ENCODE measurements around the gene SPATA32. TPM values are rescaled to one million over a fixed set of nuclear protein-coding genes. Genes with fewer than 3 reads are reported as not detected.

SPATA32 gene, protein sequence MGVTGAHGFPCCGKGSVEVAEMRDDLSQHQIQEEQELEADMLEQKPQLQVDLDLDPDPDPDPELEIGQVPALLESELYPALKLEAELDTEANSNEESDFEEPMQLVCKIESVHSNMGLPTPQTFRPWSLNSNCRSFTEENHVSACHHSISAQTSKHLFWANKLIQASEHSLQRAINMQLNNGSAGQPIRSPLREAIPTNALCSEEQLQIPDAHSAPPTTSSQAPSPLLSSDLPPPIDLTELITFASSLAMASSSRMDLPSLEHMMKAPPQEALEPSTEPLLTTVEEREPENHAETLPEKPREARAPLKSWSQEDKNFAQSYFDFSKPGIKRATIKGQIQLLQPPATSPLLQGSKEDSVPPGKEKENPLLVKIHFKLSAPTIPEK
- under 1 TPM in 1 of 3 donors, not detected in 2; 0.44 TPM for total RNA-seq

DNA sequence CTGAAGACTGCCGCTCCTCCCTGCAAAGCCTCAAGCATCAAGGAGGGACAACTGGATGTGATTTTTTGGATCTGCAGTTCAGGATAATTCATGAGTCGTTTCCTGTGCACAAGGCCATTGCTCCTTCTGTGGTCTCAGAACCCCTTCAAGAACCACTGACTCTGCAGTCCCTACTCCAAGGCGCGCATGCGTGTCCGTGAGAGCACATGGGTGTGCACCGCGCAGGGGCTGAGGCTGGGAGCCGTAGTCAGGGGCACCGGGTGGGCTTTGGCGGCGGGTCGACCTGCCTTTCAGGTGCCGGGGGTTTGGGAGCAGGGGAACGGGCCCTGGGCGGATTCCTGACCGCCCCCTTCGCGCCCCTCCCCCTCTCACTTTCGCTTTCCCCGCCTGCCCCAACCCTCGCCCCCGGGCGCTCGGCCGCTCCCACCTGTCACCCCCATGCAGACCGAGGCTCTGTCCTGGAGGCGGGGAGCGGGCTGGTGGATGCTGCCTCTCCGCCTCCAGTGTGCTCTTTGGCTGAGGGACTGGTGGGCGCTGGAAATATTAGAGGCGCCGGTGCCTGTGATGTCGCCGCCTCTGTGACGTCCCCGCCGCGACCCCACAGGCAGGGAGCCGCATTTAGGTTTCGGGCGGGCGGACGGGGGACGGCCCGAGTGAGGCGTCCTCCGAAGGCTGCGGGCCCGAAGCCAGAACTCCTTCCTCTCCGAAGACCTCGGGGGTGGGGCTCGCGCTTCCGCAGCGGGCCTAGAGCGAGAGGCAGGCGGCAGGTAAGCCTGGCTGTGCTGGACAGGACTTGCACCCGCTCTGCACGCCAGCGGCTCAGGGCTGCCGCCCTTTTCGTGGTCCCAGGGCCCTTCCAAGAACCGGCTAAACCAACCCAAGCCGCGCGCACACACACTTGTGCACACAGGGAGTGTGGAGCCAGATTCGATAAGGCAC, at the start of gene SPATA32:
Gene SPATA32, minus strand, starts transcription at position 518 of the 939 bp plus-strand sequence. Its CDS starts 78 bp downstream, at position 440.
- intact Hi-C loops (cut with DNase I; ENCODE audit: low total_unique reads), result no loop called here
- Histone ChIP-seq H3K36me3 (no peaks in the 10 kb centered on the region), H3K27me3 (no peaks in the 10 kb centered on the region), H3K4me3 (peak within 1 kb of the TSS; percentile 52 to 73 (median 69)), H3K9me3 (no peaks in the 10 kb centered on the region), H3K27ac (peak within 1 kb of the TSS; percentile 75 to 76), H3K4me1 (peaks cover 12% of the 10 kb centered on the region in 2 donors)
- TF ChIP-seq POLR2A (IDR thresholded peaks at IDR 0.05) (no peak), POLR2AphosphoS5 (IDR thresholded peaks at IDR 0.05) (no peak)
- TF ChIP-seq, protein P1, sequence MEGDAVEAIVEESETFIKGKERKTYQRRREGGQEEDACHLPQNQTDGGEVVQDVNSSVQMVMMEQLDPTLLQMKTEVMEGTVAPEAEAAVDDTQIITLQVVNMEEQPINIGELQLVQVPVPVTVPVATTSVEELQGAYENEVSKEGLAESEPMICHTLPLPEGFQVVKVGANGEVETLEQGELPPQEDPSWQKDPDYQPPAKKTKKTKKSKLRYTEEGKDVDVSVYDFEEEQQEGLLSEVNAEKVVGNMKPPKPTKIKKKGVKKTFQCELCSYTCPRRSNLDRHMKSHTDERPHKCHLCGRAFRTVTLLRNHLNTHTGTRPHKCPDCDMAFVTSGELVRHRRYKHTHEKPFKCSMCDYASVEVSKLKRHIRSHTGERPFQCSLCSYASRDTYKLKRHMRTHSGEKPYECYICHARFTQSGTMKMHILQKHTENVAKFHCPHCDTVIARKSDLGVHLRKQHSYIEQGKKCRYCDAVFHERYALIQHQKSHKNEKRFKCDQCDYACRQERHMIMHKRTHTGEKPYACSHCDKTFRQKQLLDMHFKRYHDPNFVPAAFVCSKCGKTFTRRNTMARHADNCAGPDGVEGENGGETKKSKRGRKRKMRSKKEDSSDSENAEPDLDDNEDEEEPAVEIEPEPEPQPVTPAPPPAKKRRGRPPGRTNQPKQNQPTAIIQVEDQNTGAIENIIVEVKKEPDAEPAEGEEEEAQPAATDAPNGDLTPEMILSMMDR (IDR thresholded peaks at IDR 0.05), result no peak
- DNase-seq (ENCODE audit: low spot score in 2 of 2), result no peak

DNA sequence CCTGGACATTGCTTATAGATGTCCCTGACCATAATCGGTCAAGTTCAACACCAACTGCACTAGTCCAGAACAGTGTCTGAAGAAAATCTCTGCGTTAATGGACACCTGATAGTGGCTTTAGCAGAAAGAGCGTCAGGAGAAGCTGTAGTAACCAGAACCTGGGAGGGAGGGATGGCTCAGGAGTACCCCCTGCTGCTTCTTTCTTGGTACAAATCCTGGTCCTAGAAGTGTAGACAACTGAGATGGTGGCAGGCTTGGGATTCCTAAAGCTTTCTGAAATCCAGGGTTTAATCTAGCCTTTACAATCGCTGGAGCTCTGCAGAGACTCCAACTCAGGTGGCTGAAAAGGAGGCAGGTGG, 49.5 kb upstream of the SPATA32 start:
- no peak for TF ChIP-seq POLR2A (IDR thresholded peaks at IDR 0.05)
- no peak for TF ChIP-seq POLR2AphosphoS5 (IDR thresholded peaks at IDR 0.05)
- TF ChIP-seq, protein P1 (IDR thresholded peaks at IDR 0.05), result no peak
- DNase-seq (ENCODE audit: low spot score in 2 of 2), result no peak
- Histone ChIP-seq H3K9me3 (no peaks in the 10 kb centered on the region), H3K4me1 (peaks cover 18 to 55% of the 10 kb centered on the region in 2 donors), H3K4me3 (peak overlapping the region in 1 of 3 donors; percentile 36), H3K27ac (peak overlapping the region; percentile 81 to 97), H3K36me3 (no peaks in the 10 kb centered on the region), H3K27me3 (no peaks in the 10 kb centered on the region)
- intact Hi-C loops (cut with DNase I; ENCODE audit: low total_unique reads), result no loop called here

DNA sequence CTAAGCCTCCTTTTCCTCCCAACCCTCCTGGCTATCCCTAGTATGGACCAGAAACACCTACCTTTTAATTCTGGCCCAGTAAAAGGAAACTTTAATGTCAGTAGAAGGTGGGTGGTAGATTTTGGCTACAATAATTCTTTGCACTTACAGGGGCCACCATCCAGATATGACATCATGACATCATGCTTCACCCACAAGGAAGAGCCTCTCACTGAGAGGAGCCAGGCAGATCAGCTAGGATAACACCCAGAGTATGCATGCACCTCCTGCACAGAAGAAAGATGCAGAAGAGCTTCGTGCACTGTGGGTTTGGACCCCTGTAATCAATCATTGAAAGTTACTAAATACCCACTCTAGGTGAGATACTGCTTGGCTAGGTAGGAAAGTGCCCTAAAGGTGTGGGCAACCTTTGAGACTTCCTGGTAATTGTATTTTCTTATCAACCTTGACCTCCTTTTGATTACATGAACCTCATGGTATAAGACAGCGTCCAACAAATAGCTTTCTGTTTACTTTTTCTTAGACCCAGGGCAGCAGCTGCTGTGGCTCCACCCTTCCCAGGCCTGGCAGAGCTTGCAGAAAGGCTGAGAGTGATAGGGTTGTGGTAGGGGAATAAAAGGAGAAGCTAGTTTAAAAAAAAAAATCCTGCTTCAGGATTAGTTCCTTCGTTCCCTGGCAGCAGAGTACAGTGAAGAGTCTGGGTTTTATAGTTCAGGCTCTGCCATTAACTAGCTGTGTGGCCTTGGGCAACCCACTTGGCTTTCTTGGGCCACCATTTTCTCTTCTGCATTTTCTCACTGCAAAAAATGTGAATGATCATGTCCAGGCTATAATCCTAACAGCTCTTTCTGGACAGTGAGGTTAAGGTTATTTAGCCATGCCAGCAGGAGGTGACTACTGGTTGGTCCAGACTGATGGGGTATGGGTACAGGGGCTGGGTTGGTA, 48.8 kb upstream of the SPATA32 start:
- Histone ChIP-seq H3K27ac (peak overlapping the region; percentile 81 to 97), H3K36me3 (no peaks in the 10 kb centered on the region), H3K4me3 (no peak overlapping the region), H3K9me3 (no peaks in the 10 kb centered on the region), H3K27me3 (no peaks in the 10 kb centered on the region), H3K4me1 (peaks cover 18 to 62% of the 10 kb centered on the region in 2 donors)
- TF ChIP-seq POLR2AphosphoS5 (IDR thresholded peaks at IDR 0.05), result no peak
- TF ChIP-seq, protein P1 (IDR thresholded peaks at IDR 0.05), result no peak
- no peak for TF ChIP-seq POLR2A (IDR thresholded peaks at IDR 0.05)
- DNase-seq (ENCODE audit: low spot score in 2 of 2), result no peak
- intact Hi-C loops (cut with DNase I; ENCODE audit: low total_unique reads), result no loop called here

DNA sequence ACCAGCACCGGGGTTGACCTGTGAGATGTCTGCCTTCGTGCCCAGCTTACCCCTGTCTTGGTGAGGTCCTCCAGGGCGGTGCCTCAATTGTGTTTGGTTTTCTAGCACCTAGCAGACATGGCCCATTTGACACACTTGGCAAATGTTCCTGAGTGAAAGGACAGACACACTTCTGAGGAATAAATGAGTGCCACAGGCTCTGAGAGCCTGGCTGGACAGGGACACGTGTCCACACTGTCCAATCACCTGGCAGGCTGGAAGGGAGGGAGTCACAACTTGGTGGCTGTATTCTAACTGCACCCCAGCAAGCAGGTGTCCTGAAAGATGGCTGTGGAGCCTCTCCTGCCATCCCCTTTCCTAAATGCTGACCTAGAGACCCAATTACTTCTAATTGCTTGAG, 47.5 kb upstream of the SPATA32 start:
- no peaks in the 10 kb centered on the region for H3K27me3 ChIP-seq
- no peaks in the 10 kb centered on the region for H3K36me3 ChIP-seq
- peak overlapping the region; percentile 30 to 91 for H3K27ac ChIP-seq
- no peak overlapping the region for H3K4me3 ChIP-seq
- intact Hi-C loops (cut with DNase I; ENCODE audit: low total_unique reads), result no loop called here
- DNase-seq (ENCODE audit: low spot score in 2 of 2), result no peak
- H3K9me3 ChIP-seq, result no peaks in the 10 kb centered on the region
- H3K4me1 ChIP-seq, result peaks cover 18 to 57% of the 10 kb centered on the region in 2 donors
- TF ChIP-seq POLR2AphosphoS5 (IDR thresholded peaks at IDR 0.05), result no peak
- TF ChIP-seq, protein P1 (IDR thresholded peaks at IDR 0.05), result no peak
- no peak for TF ChIP-seq POLR2A (IDR thresholded peaks at IDR 0.05)

Measured in breast epithelium (tissue), 4 donors.